SW480 (cell line): ENCODE measurements around the gene RELB.
"Not testable (repeated sequence)": the region's sequence is repeated elsewhere in the genome, so short reads cannot be mapped to it uniquely, and the experiment has no call there.

Experiments
- DNase-seq: peaks from one replicate; pipeline ENCODE4 v3.0.0-alpha.2; 2016; ENCODE audit warnings: low spot score

RELB gene

GRCh38 chr19:45001087-45001739, at the start of gene RELB:
Gene RELB (plus strand): TSS chr19:45001464. CDS start chr19:45001580, 116 bp downstream.
- DNase-seq: peak; percentile 85

GRCh38 chr19:44954278-44954648, 47.0 kb upstream of the RELB start:
- no peak for DNase-seq

- DNase-seq: peak; percentile 98
Measured at GRCh38 chr19:44954649-44955504, 46.4 kb upstream of the RELB start, which contains the start of gene CLPTM1. Gene CLPTM1 (plus strand): TSS chr19:44955380. CDS start chr19:44955396, 16 bp downstream.

- DNase-seq: no peak
Measured at GRCh38 chr19:44955505-44956439, 45.5 kb upstream of the RELB start.

GRCh38 chr19:44957526-44957925, 43.7 kb upstream of the RELB start:
- no peak for DNase-seq

- DNase-seq: no peak
Measured at GRCh38 chr19:44958090-44958489, 43.2 kb upstream of the RELB start.

- DNase-seq: no peak
Measured at GRCh38 chr19:44959691-44960090, 41.6 kb upstream of the RELB start.

GRCh38 chr19:44960906-44961728, 40.1 kb upstream of the RELB start:
- DNase-seq: no peak

GRCh38 chr19:44961821-44962220, 39.4 kb upstream of the RELB start:
- no peak for DNase-seq

- DNase-seq: no peak
Measured at GRCh38 chr19:44968118-44968517, 33.1 kb upstream of the RELB start.

- DNase-seq: no peak
Measured at GRCh38 chr19:44968670-44969069, 32.6 kb upstream of the RELB start.

GRCh38 chr19:44969437-44969836, 31.8 kb upstream of the RELB start:
- no peak for DNase-seq

GRCh38 chr19:44971451-44971850, 29.8 kb upstream of the RELB start:
- DNase-seq: not testable (repeated sequence)

GRCh38 chr19:44972802-44973201, 28.5 kb upstream of the RELB start:
- no peak for DNase-seq

GRCh38 chr19:44973982-44974735, 27.1 kb upstream of the RELB start:
- DNase-seq: no peak

- DNase-seq: no peak
Measured at GRCh38 chr19:44974857-44975256, 26.4 kb upstream of the RELB start.

GRCh38 chr19:44975444-44975843, 25.8 kb upstream of the RELB start:
- no peak for DNase-seq

- no peak for DNase-seq
Measured at GRCh38 chr19:44984005-44984404, 17.3 kb upstream of the RELB start.

GRCh38 chr19:44985445-44985844, 15.8 kb upstream of the RELB start:
- DNase-seq: no peak

GRCh38 chr19:44986389-44986788, 14.9 kb upstream of the RELB start:
- no peak for DNase-seq
